Thoracic aorta (tissue), 2 donors: ENCODE measurements around the gene SRRD. TPM values are rescaled to one million over a fixed set of nuclear protein-coding genes. Genes with fewer than 3 reads are reported as not detected.

Source experiments
- ATAC-seq: fragments of 150-250 bp; one replicate; pipeline ENCODE4 v1.8.0; 2017; ENCODE audit warnings: low read depth; ENCODE audit not compliant: insufficient number of reproducible peaks, low FRiP score
- DNase-seq: peaks from one replicate; pipeline ENCODE4 v3.0.0-alpha.2; 2020; ENCODE audit warnings: low spot score
- H3K27ac ChIP-seq, 2 donors: fragments of 200-600 bp; sonication (generic); 1 replicate in 1 of 2; 2 replicates in 1 of 2; pipeline ENCODE4 v1.5.1; 2016; ENCODE audit warnings: mild to moderate bottlenecking in 2 of 2, moderate library complexity in 2 of 2
- H3K27me3 ChIP-seq: fragments of 200-600 bp; sonication (generic); replicated peaks from 2 replicates; pipeline ENCODE4 v1.6.0; 2016; ENCODE audit warnings: mild to moderate bottlenecking; ENCODE audit not compliant: insufficient read depth
- H3K36me3 ChIP-seq: fragments of 200-600 bp; sonication (generic); one replicate; pipeline ENCODE4 v1.5.1; 2016
- H3K4me1 ChIP-seq, 2 donors: fragments of 200-600 bp; sonication (generic); 1 replicate in 1 of 2; 2 replicates in 1 of 2; pipeline versions ENCODE4 v1.5.1 to v1.6.0; 2016; ENCODE audit warnings: low read depth in 2 of 2, mild to moderate bottlenecking in 1 of 2; ENCODE audit not compliant: control insufficient read depth in 1 of 2
- H3K4me3 ChIP-seq: fragments of 200-600 bp; sonication (generic); 2 replicates; pipeline ENCODE4 v1.5.1; 2016; ENCODE audit warnings: mild to moderate bottlenecking
- H3K9me3 ChIP-seq: fragments of 200-600 bp; sonication (generic); 2 replicates; pipeline ENCODE4 v1.5.1; 2016
- total RNA-seq, 2 donors: library from RNA; depleted of rRNA; stranded (reverse); fragments of >200 nt; gene quantifications; one replicate each; pipeline versions ENCODE4 v1.1.0 to v1.2.3, GENCODE V29; 2016
- TF ChIP-seq, protein P1 (sequence below): fragments of 200-600 bp; sonication (generic); IDR thresholded peaks from one replicate; pipeline ENCODE4 v1.5.1; 2019; ENCODE audit warnings: antibody characterized with exemption

Gene SRRD
- total RNA-seq, 2 donors from 2014 or later: 8.3 to 31.3 TPM

DNA sequence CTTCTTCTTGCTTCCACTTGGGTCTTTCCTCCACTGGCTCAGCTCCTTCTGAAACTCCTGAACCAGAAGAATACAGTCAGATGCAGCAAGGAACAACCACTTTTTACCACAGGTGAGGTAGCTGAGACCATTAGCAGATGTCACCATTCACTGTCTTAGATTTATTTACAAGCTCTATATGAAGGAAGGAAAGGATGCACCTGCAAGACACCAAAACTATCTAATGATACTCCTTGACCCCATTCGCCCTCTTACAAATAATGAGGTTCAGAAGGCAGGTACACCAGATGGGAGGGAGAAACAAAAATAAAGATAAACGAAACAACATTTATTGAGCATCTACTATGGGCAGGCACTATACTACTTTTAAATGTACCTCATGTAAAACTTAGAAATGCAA, 18.3 kb downstream of the SRRD start:
- H3K27me3 ChIP-seq: no peaks in the 10 kb centered on the region
- TF ChIP-seq, protein P1, sequence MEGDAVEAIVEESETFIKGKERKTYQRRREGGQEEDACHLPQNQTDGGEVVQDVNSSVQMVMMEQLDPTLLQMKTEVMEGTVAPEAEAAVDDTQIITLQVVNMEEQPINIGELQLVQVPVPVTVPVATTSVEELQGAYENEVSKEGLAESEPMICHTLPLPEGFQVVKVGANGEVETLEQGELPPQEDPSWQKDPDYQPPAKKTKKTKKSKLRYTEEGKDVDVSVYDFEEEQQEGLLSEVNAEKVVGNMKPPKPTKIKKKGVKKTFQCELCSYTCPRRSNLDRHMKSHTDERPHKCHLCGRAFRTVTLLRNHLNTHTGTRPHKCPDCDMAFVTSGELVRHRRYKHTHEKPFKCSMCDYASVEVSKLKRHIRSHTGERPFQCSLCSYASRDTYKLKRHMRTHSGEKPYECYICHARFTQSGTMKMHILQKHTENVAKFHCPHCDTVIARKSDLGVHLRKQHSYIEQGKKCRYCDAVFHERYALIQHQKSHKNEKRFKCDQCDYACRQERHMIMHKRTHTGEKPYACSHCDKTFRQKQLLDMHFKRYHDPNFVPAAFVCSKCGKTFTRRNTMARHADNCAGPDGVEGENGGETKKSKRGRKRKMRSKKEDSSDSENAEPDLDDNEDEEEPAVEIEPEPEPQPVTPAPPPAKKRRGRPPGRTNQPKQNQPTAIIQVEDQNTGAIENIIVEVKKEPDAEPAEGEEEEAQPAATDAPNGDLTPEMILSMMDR: no peak
- peaks cover 83% of the 10 kb centered on the region for H3K36me3 ChIP-seq
- no peaks in the 10 kb centered on the region for H3K4me1 ChIP-seq
- no peaks in the 10 kb centered on the region for H3K9me3 ChIP-seq
- DNase-seq (no peak), ATAC-seq (no peak)
- no peak overlapping the region for H3K27ac ChIP-seq
- H3K4me3 ChIP-seq: no peak overlapping the region

DNA sequence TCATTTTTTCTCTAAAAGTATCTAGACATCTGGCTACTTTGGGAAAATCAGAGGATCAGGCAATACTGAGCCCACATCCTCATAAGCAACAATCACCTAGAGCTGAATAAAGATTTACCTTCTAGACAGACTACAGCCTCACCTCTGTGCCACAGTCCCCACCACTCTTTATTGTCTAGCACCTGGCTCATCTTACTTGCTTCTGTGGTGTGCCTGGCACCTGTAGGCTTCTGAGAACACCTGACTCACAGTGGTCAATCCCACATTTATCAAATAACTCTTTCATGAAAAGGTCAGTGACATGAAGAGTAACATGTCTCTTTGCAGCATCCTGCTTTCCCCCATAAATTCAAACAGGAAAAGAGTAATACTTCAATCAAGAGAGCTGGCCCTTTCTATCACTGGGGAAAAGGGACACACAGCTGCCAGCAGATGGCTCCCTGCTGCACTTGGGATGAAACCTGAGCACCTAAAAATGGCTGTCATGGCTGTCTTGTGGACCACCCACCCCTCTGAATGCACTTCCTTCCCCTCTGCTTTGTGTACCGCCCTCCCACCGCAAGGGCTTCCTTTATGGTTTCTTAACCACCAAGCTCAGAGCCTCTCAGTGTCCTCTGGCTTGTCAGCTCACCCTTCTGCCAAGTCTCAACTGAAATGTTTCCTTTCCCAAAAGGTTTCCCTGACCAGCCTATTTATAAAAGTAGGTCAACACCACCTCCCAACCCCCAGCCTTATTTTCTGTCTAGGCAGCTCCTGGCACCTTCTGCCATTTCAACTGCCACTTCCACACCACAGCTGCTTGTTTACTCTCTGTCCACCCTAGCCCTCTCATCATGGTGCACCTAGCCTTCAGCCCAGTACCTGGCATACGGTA, 19.2 kb downstream of the SRRD start:
- no peaks in the 10 kb centered on the region for H3K9me3 ChIP-seq
- no peak overlapping the region for H3K4me3 ChIP-seq
- DNase-seq: no peak
- H3K4me1 ChIP-seq: no peaks in the 10 kb centered on the region
- TF ChIP-seq, protein P1: peak; percentile 23
- no peak for ATAC-seq
- no peak overlapping the region for H3K27ac ChIP-seq
- peaks cover 79% of the 10 kb centered on the region for H3K36me3 ChIP-seq
- H3K27me3 ChIP-seq: no peaks in the 10 kb centered on the region

DNA sequence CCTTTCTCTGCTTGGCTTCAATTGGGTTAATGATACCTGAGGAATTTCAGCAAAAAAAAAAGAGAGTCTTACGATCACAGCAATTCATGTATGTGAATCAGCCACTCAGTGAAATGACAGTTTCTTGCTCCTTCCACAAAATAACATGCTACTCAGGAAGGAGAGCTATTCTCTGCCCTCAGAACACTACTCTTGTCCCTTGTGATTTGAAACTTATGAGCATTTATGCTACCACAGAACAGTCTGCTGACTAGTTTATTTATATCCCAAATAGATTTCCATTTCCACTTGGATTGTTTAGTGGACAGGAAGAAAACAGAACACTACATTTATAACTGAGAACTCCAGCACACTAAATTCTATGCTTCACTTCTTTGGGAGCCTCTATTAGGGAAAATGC, 20.1 kb downstream of the SRRD start:
- Histone ChIP-seq H3K4me1 (no peaks in the 10 kb centered on the region), H3K27me3 (no peaks in the 10 kb centered on the region), H3K4me3 (no peak overlapping the region), H3K9me3 (no peaks in the 10 kb centered on the region), H3K27ac (no peak overlapping the region), H3K36me3 (peaks cover 80% of the 10 kb centered on the region)
- TF ChIP-seq, protein P1: no peak
- DNase-seq (no peak), ATAC-seq (no peak)

DNA sequence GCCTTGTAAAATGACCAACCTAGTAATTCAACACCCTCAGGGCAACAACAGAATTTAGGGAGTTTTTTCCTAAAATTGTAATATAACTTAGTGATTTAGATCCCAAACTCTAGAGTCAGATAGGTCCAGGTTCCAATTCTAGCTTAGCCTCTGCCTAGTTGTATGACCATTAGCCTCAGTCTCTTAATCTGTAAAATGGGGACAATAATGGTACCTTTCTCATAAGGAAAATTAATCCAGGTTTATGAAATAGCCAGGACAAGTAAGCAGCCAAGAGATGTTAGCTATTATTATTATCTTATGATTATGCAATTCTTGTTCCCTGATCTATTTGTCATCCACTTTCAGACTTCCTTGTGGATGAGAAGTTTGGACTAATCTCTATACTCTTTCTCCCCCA, 24.5 kb downstream of the SRRD start:
- TF ChIP-seq, protein P1: no peak
- H3K36me3 ChIP-seq: peaks cover 61% of the 10 kb centered on the region
- no peak overlapping the region for H3K27ac ChIP-seq

DNA sequence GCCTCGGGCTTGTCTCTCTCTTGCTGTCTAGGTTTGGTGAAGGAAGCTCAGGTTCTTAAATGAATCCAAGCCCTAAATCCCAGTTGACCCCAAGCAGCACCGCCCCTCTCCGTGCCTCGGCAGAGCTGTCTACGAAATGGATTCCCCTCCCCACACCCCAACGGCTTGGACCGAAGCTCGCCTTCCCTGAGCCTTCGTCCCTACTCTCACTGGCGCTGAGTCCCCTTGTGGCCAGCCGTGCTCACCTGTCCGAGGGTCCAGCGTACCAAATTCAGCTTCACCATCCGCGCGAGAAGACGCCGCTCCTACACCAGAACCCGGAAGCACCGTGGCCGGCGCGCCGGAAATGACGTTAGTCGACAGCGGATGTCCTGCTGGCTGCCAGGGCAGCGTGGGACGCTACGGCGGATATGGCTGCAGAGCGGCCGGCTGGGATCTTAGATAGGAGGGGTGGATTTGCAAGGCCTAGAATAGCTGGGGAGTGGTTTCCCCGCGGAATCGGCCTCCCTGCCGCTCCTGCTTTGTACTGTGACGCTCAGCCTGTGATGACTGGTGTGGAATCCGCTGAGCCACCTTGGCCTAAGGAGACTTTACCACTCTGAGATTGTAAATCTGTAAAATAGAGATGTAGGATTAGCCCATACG, 28.6 kb downstream of the SRRD start, which contains the start of gene TFIP11:
TFIP11 (minus strand) TSS at position 325 of the 645 bp plus-strand sequence. CDS start 2,201 bp downstream, outside the sequence.
- TF ChIP-seq, protein P1: no peak
- Histone ChIP-seq H3K27me3 (no peaks in the 10 kb centered on the region), H3K4me3 (peak within 1 kb of the TSS; percentile 75), H3K27ac (peak within 1 kb of the TSS; percentile 49 to 63), H3K36me3 (peaks cover 25% of the 10 kb centered on the region), H3K4me1 (peaks cover 14 to 20% of the 10 kb centered on the region in 2 donors), H3K9me3 (no peaks in the 10 kb centered on the region)
- DNase-seq (peak; percentile 89), ATAC-seq (peak; percentile 75)

More for the DNA sequence above, 24.5 kb downstream of the SRRD start:
- H3K4me1 ChIP-seq: peaks cover 11 to 16% of the 10 kb centered on the region in 2 donors
- DNase-seq (no peak), ATAC-seq (no peak)
- H3K4me3 ChIP-seq: no peak overlapping the region
- H3K9me3 ChIP-seq: no peaks in the 10 kb centered on the region
- H3K27me3 ChIP-seq: no peaks in the 10 kb centered on the region
